Activated T-helper 1 cell treated with Interleukin-2 at 50 U/mL for 16 hours (primary cell): ENCODE data around the gene ABLIM2.

ENCODE experiments used
- DNase-seq: peaks from one replicate; pipeline ENCODE4 v3.0.0-alpha.2; 2020; ENCODE audit warnings: low read depth

The ABLIM2 gene

GRCh38 chr4:7978907-7979651, 179.5 kb downstream of the ABLIM2 start:
- no peak for DNase-seq

GRCh38 chr4:7978489-7978888, 180.1 kb downstream of the ABLIM2 start:
- DNase-seq: no peak

- DNase-seq: no peak
These were observed 182.0 kb downstream of the ABLIM2 start for GRCh38 chr4:7976634-7977033.

GRCh38 chr4:7976025-7976424, 182.6 kb downstream of the ABLIM2 start:
- no peak for DNase-seq

GRCh38 chr4:7974425-7974824, 184.2 kb downstream of the ABLIM2 start:
- no peak for DNase-seq

- no peak for DNase-seq
These were observed 185.1 kb downstream of the ABLIM2 start for GRCh38 chr4:7973545-7973981.

GRCh38 chr4:7971881-7972500, 186.6 kb downstream of the ABLIM2 start:
- DNase-seq: no peak

- no peak for DNase-seq
These were observed 187.4 kb downstream of the ABLIM2 start for GRCh38 chr4:7971159-7971631.

GRCh38 chr4:7970361-7970946, 188.2 kb downstream of the ABLIM2 start:
- DNase-seq: no peak

GRCh38 chr4:7968262-7968896, 190.2 kb downstream of the ABLIM2 start:
- DNase-seq: no peak

GRCh38 chr4:7967501-7968261, 190.9 kb downstream of the ABLIM2 start:
- no peak for DNase-seq

GRCh38 chr4:7967063-7967440, 191.6 kb downstream of the ABLIM2 start:
- no peak for DNase-seq

- DNase-seq: no peak
These were observed 192.1 kb downstream of the ABLIM2 start for GRCh38 chr4:7966281-7967062.

- DNase-seq: peak; percentile 31
These were observed 193.5 kb downstream of the ABLIM2 start for GRCh38 chr4:7964890-7965662.

- no peak for DNase-seq
These were observed 194.2 kb downstream of the ABLIM2 start for GRCh38 chr4:7964459-7964858.

GRCh38 chr4:7963691-7964090, 194.9 kb downstream of the ABLIM2 start:
- no peak for DNase-seq

GRCh38 chr4:7962609-7963508, 195.8 kb downstream of the ABLIM2 start:
- DNase-seq: no peak

GRCh38 chr4:7960790-7961655, 197.6 kb downstream of the ABLIM2 start:
- no peak for DNase-seq
